RWPE2 (cell line): ENCODE measurements around the gene PGLYRP4.
A peak's percentile ranks its signal among the peaks of the same experiment; 100 is the strongest.

Experiments
- ATAC-seq: fragments of 200-7000 bp; cut with Tn5 transposase; 3 replicates; pipeline ENCODE4 v1.9.1; 2021; ENCODE audit warnings: low read depth
- DNase-seq: peaks from one replicate; pipeline ENCODE4 v3.0.0-alpha.2; 2020; ENCODE audit warnings: low spot score
- H3K27ac ChIP-seq: fragments of 450-650 bp; 2 replicates; pipeline ENCODE4 v1.5.1; 2017; ENCODE audit warnings: mild to moderate bottlenecking; ENCODE audit not compliant: poor library complexity, severe bottlenecking
- H3K27me3 ChIP-seq: fragments of 250-450 bp; sonication (Bioruptor Pico); 2 replicates; pipeline ENCODE4 v1.5.1; 2021; ENCODE audit warnings: mild to moderate bottlenecking, moderate library complexity; ENCODE audit not compliant: insufficient read depth, poor library complexity, severe bottlenecking
- H3K36me3 ChIP-seq: fragments of 250-450 bp; sonication (Bioruptor Pico); 2 replicates; pipeline ENCODE4 v1.5.1; 2020; ENCODE audit warnings: low read depth, mild to moderate bottlenecking, moderate library complexity
- H3K4me1 ChIP-seq: fragments of 250-450 bp; sonication (Bioruptor Pico); 2 replicates; pipeline ENCODE4 v1.5.1; 2021; ENCODE audit warnings: mild to moderate bottlenecking, moderate library complexity; ENCODE audit not compliant: insufficient read depth, poor library complexity, severe bottlenecking
- H3K4me3 ChIP-seq: fragments of 250-450 bp; sonication (Bioruptor Pico); 2 replicates; pipeline ENCODE4 v1.5.1; 2021; ENCODE audit warnings: mild to moderate bottlenecking, moderate library complexity; ENCODE audit not compliant: severe bottlenecking
- H3K9me3 ChIP-seq: fragments of 250-450 bp; sonication (Bioruptor Pico); 2 replicates; pipeline ENCODE4 v1.5.1; 2021; ENCODE audit warnings: mild to moderate bottlenecking, moderate library complexity; ENCODE audit not compliant: severe bottlenecking
- CTCF ChIP-seq: fragments of 450-650 bp; IDR thresholded peaks from one replicate; pipeline ENCODE4 v1.5.1; 2017; ENCODE audit warnings: mild to moderate bottlenecking, moderate library complexity; ENCODE audit not compliant: poor library complexity, severe bottlenecking

Gene PGLYRP4

GRCh38 chr1:153361480-153362109 lies 13.0 kb upstream of the PGLYRP4 start:
- peak; percentile 21 for DNase-seq
- TF ChIP-seq CTCF = no peak
- Histone ChIP-seq H3K4me1 (peaks cover 32% of the 10 kb centered on the region), H3K27ac (no peak overlapping the region), H3K9me3 (no peaks in the 10 kb centered on the region), H3K27me3 (no peaks in the 10 kb centered on the region), H3K36me3 (no peaks in the 10 kb centered on the region), H3K4me3 (no peak overlapping the region)
- ATAC-seq = no peak

- H3K36me3 ChIP-seq = no peaks in the 10 kb centered on the region
- ATAC-seq (no peak), DNase-seq (peak; percentile 21)
- peaks cover 32% of the 10 kb centered on the region for H3K4me1 ChIP-seq
- no peak overlapping the region for H3K4me3 ChIP-seq
- H3K9me3 ChIP-seq = no peaks in the 10 kb centered on the region
- no peak for TF ChIP-seq CTCF
- H3K27ac ChIP-seq = no peak overlapping the region
- no peaks in the 10 kb centered on the region for H3K27me3 ChIP-seq
Measured at GRCh38 chr1:153360592-153361479, 12.2 kb upstream of the PGLYRP4 start.

GRCh38 chr1:153360190-153360589 lies 11.5 kb upstream of the PGLYRP4 start:
- TF ChIP-seq CTCF = no peak
- H3K4me3 ChIP-seq = no peak overlapping the region
- no peak overlapping the region for H3K27ac ChIP-seq
- DNase-seq (no peak), ATAC-seq (no peak)
- peaks cover 27% of the 10 kb centered on the region for H3K4me1 ChIP-seq
- H3K36me3 ChIP-seq = no peaks in the 10 kb centered on the region
- H3K27me3 ChIP-seq = no peaks in the 10 kb centered on the region
- H3K9me3 ChIP-seq = no peaks in the 10 kb centered on the region

- DNase-seq (no peak), ATAC-seq (no peak)
- H3K27ac ChIP-seq = no peak overlapping the region
Measured at GRCh38 chr1:153359241-153359640, 10.6 kb upstream of the PGLYRP4 start.

More at GRCh38 chr1:153359241-153359640, 10.6 kb upstream of the PGLYRP4 start:
- no peaks in the 10 kb centered on the region for H3K9me3 ChIP-seq
- TF ChIP-seq CTCF = no peak
- H3K36me3 ChIP-seq = no peaks in the 10 kb centered on the region
- H3K4me1 ChIP-seq = peaks cover 17% of the 10 kb centered on the region
- H3K4me3 ChIP-seq = no peak overlapping the region
- H3K27me3 ChIP-seq = no peaks in the 10 kb centered on the region
